ENCODE measurements around the gene DAPK1.

GRCh38 chr9:87655731-87656130, 158.1 kb downstream of the DAPK1 start:
- no peak for TF ChIP-seq POLR2A (IDR thresholded peaks at IDR 0.05)
- TF ChIP-seq, protein P1, sequence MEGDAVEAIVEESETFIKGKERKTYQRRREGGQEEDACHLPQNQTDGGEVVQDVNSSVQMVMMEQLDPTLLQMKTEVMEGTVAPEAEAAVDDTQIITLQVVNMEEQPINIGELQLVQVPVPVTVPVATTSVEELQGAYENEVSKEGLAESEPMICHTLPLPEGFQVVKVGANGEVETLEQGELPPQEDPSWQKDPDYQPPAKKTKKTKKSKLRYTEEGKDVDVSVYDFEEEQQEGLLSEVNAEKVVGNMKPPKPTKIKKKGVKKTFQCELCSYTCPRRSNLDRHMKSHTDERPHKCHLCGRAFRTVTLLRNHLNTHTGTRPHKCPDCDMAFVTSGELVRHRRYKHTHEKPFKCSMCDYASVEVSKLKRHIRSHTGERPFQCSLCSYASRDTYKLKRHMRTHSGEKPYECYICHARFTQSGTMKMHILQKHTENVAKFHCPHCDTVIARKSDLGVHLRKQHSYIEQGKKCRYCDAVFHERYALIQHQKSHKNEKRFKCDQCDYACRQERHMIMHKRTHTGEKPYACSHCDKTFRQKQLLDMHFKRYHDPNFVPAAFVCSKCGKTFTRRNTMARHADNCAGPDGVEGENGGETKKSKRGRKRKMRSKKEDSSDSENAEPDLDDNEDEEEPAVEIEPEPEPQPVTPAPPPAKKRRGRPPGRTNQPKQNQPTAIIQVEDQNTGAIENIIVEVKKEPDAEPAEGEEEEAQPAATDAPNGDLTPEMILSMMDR (IDR thresholded peaks at IDR 0.05), result no peak
